ENCODE results near the gene REG1A.

- TF ChIP-seq CTCF (conservative IDR thresholded peaks at IDR 0.05) (no peak), ZFX (IDR thresholded peaks at IDR 0.05) (no peak)
Observed at GRCh38 chr2:79087785-79088364, 32.4 kb upstream of the REG1A start, which contains the start of gene REG1B.
